Measurements from ENCODE around the gene HPCAL4.

The HPCAL4 gene

GRCh38 chr1:39635871-39636210, 55.4 kb downstream of the HPCAL4 start:
- no peak for DNase-seq (ENCODE audit: low read depth in 1 of 2, low spot score in 1 of 2)
- in situ Hi-C loops (cut with HindIII; ENCODE audit: low pct_unique_long_range_greater_than_20kb, low sequenced_read_pairs), result no loop called here
- TF ChIP-seq JUND (IDR thresholded peaks at IDR 0.05; ENCODE audit: low read depth), result no peak

DNA sequence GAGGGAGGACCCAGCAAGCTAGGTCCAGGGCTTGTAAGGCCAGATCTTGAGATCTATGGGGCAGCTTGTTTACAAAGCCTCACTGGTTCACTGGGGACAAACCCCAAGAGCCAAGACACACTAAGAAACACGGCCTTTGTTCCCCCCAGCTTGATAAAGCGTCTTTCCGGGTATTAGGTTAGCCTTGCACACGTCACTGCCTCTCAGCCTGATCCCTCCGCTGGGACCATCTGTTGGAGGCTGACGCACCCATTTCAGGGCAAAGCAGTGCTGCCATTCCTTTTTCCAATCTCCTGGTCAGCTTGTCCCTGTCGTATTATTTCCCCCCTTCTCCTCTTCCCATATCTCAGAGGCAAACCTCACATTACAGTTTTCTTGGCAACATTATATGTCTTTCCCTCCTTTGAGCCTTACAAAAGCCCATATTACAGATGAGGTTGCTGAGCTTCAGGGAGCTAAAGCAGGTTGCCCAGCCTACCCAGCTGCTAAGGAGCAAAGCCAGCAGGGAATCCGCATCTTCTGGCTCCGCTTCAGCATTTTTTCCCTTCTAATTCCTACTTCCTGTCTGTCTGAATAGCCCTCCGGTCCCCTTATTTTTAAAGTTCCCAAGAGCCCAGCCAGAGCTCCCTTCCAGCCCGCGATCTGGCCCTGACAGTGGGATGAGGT, 55.9 kb downstream of the HPCAL4 start:
- no peak for DNase-seq (ENCODE audit: low read depth in 1 of 2, low spot score in 1 of 2)
- no peak for TF ChIP-seq JUND (IDR thresholded peaks at IDR 0.05; ENCODE audit: low read depth)
- in situ Hi-C loops (cut with HindIII; ENCODE audit: low pct_unique_long_range_greater_than_20kb, low sequenced_read_pairs), result no loop called here

GRCh38 chr1:39633422-39633821, 57.8 kb downstream of the HPCAL4 start:
- in situ Hi-C loops (cut with HindIII; ENCODE audit: low pct_unique_long_range_greater_than_20kb, low sequenced_read_pairs), result no loop called here
- no peak for TF ChIP-seq JUND (IDR thresholded peaks at IDR 0.05; ENCODE audit: low read depth)
- no peak for DNase-seq (ENCODE audit: low read depth in 1 of 2, low spot score in 1 of 2)

GRCh38 chr1:39632682-39633417, 58.4 kb downstream of the HPCAL4 start:
- no peak for TF ChIP-seq JUND (IDR thresholded peaks at IDR 0.05; ENCODE audit: low read depth)
- in situ Hi-C loops (cut with HindIII; ENCODE audit: low pct_unique_long_range_greater_than_20kb, low sequenced_read_pairs), result no loop called here
- DNase-seq (ENCODE audit: low read depth in 1 of 2, low spot score in 1 of 2), result no peak

GRCh38 chr1:39632323-39632681, 58.9 kb downstream of the HPCAL4 start:
- TF ChIP-seq JUND (IDR thresholded peaks at IDR 0.05; ENCODE audit: low read depth), result no peak
- in situ Hi-C loops (cut with HindIII; ENCODE audit: low pct_unique_long_range_greater_than_20kb, low sequenced_read_pairs), result no loop called here
- no peak for DNase-seq (ENCODE audit: low read depth in 1 of 2, low spot score in 1 of 2)

DNA sequence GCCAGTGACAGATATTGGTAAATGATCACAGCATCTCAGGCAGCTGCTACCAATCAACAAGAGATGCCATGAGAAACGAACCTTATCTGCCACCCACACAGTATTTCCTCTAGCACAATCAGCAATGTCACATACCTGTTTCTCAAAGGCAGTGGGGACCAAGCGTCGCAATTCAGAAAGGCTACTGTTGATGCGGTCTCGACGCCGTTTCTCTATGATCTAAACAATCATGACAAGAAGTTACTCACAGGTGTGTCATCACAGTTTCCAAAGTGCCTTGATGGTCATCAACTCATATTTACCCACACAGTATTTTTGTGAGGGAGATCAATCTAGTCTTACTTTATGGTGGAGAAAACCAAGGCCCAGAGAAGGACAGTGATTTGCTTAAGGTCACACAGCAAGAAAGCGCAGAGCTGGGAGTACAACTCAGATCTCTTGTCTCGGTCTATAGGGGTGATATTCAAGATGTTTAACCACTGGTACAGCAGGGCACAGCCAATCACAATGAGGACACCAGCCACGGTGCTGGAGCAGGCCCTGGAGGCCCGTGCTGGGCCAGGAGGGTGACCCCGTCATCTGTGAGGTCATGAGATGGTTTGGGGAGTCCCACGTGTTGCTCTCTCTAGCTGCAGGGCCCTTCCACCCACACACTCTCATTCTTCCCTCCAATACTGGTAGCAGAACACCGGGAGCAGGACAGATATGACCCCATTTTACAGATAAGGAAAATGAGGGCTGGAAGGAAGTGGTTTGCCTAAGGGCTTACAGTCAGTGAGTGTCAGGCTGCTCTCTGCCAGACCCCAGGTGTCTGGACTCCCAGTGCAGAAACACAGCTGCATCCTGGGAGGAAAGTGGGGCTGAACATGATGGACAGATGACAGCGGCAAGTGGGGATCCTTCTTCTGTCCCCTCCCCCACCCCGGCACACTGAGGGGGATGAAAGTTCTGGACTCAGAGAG, 59.6 kb downstream of the HPCAL4 start:
- DNase-seq (ENCODE audit: low read depth in 1 of 2, low spot score in 1 of 2), result no peak
- in situ Hi-C loops (cut with HindIII; ENCODE audit: low pct_unique_long_range_greater_than_20kb, low sequenced_read_pairs), result no loop called here
- no peak for TF ChIP-seq JUND (IDR thresholded peaks at IDR 0.05; ENCODE audit: low read depth)

- in situ Hi-C loops (cut with HindIII; ENCODE audit: low pct_unique_long_range_greater_than_20kb, low sequenced_read_pairs), result no loop called here
- DNase-seq (ENCODE audit: low read depth in 1 of 2, low spot score in 1 of 2), result no peak
- TF ChIP-seq JUND (IDR thresholded peaks at IDR 0.05; ENCODE audit: low read depth), result no peak
Measured at GRCh38 chr1:39628807-39629350, 62.4 kb downstream of the HPCAL4 start.
